D341Med (cell line): Measurements from ENCODE around the gene MAPT.

Source experiments
- DNase-seq: peaks from one replicate; pipeline ENCODE4 v3.0.0; 2012; ENCODE audit warnings: low spot score

The MAPT gene

GRCh38 chr17:46028981-46029565 lies 134.7 kb downstream of the MAPT start:
- no peak for DNase-seq

GRCh38 chr17:46029627-46030026 lies 135.3 kb downstream of the MAPT start:
- DNase-seq, result no peak

- DNase-seq, result no peak
Observed at GRCh38 chr17:46030752-46031151, 136.4 kb downstream of the MAPT start.

- no peak for DNase-seq
Observed at GRCh38 chr17:46031440-46031839, 137.1 kb downstream of the MAPT start.

- no peak for DNase-seq
Observed at GRCh38 chr17:46031920-46032319, 137.6 kb downstream of the MAPT start.

- DNase-seq, result peak; percentile 32
Observed at GRCh38 chr17:46032909-46033308, 138.6 kb downstream of the MAPT start.

- DNase-seq, result peak; percentile 16
Observed at GRCh38 chr17:46033392-46033791, 139.0 kb downstream of the MAPT start.

GRCh38 chr17:46035112-46035818 lies 140.9 kb downstream of the MAPT start:
- DNase-seq, result peak; percentile 22

- no peak for DNase-seq
Observed at GRCh38 chr17:46036491-46036890, 142.1 kb downstream of the MAPT start.

GRCh38 chr17:46037722-46038255 lies 143.4 kb downstream of the MAPT start:
- no peak for DNase-seq

GRCh38 chr17:46038414-46038813 lies 144.1 kb downstream of the MAPT start:
- no peak for DNase-seq

- DNase-seq, result no peak
Observed at GRCh38 chr17:46038937-46039336, 144.6 kb downstream of the MAPT start.

- DNase-seq, result no peak
Observed at GRCh38 chr17:46039592-46040186, 145.3 kb downstream of the MAPT start.

GRCh38 chr17:46042246-46042645 lies 147.9 kb downstream of the MAPT start:
- DNase-seq, result no peak

GRCh38 chr17:46042925-46043324 lies 148.6 kb downstream of the MAPT start:
- DNase-seq, result no peak

- DNase-seq, result no peak
Observed at GRCh38 chr17:46043606-46044005, 149.3 kb downstream of the MAPT start.

- DNase-seq, result peak; percentile 85
Observed at GRCh38 chr17:46044286-46044928, 150.1 kb downstream of the MAPT start.

GRCh38 chr17:46044989-46045388 lies 150.6 kb downstream of the MAPT start:
- no peak for DNase-seq

GRCh38 chr17:46045639-46046038 lies 151.3 kb downstream of the MAPT start:
- DNase-seq, result no peak

- DNase-seq, result no peak
Observed at GRCh38 chr17:46046957-46047356, 152.6 kb downstream of the MAPT start.

- DNase-seq, result no peak
Observed at GRCh38 chr17:46047398-46047797, 153.0 kb downstream of the MAPT start.

GRCh38 chr17:46047856-46048255 lies 153.5 kb downstream of the MAPT start:
- DNase-seq, result no peak

GRCh38 chr17:46049656-46050055 lies 155.3 kb downstream of the MAPT start:
- DNase-seq, result no peak
